ENCODE data around the gene RAVER1. TPM values are rescaled to one million over a fixed set of nuclear protein-coding genes. Genes with fewer than 3 reads are reported as not detected.

Gene RAVER1
- total and polyA plus RNA-seq, 2 experiments from 2014 or later = 23.0 to 29.2 TPM

GRCh38 chr19:10271543-10272086, 61.7 kb downstream of the RAVER1 start:
- DNase-seq = peak; percentile 58
- TF ChIP-seq EZH2phosphoT487 (IDR thresholded peaks at IDR 0.05; ENCODE audit: insufficient read depth, low read depth) = no peak
- Histone ChIP-seq H4K20me1 (ENCODE audit: insufficient read depth) (no peaks in the 10 kb centered on the region), H3K9me2 (ENCODE audit: insufficient read depth) (no peaks in the 10 kb centered on the region), H3K4me3 (peak overlapping the region; percentile 58), H3K79me2 (ENCODE audit: insufficient read depth) (no peaks in the 10 kb centered on the region), H3K4me1 (ENCODE audit: insufficient read depth) (no peaks in the 10 kb centered on the region), H3F3A (ENCODE audit: insufficient read depth) (no peaks in the 10 kb centered on the region), H3K9me3 (ENCODE audit: low read depth) (no peaks in the 10 kb centered on the region), H3K9ac (peak overlapping the region; percentile 73), H3K4me2 (ENCODE audit: unreplicated experiment) (peak overlapping the region; percentile 69), H3K36me3 (ENCODE audit: low read depth) (no peaks in the 10 kb centered on the region), H3K27ac (no peak overlapping the region), H3K27me3 (replicated peaks; ENCODE audit: insufficient read depth) (no peaks in the 10 kb centered on the region), H2AFZ (peak overlapping the region; percentile 5; the same call in 1 of the 2 replicates)
- in situ Hi-C loops (cut with MboI) = loop anchor here (5.0 kb wide), 1 partner anchor 116 kb away; no protein-coding TSS in a partner anchor
- WGBS, 2 experiments (ENCODE audit: low coverage in 1 of 2, low lambda C conversion rate in 2 of 2, missing lambda C conversion rate in 2 of 2) = 39 to 41% methylated on average over 12 of the region's 12 CpGs

- no peaks in the 10 kb centered on the region for H3F3A ChIP-seq (ENCODE audit: insufficient read depth)
- peak within 1 kb of the TSS; percentile 8 for H3K27ac ChIP-seq
- H4K20me1 ChIP-seq (ENCODE audit: insufficient read depth) = no peaks in the 10 kb centered on the region
- H3K36me3 ChIP-seq (ENCODE audit: low read depth) = no peaks in the 10 kb centered on the region
- TF ChIP-seq EZH2phosphoT487 (IDR thresholded peaks at IDR 0.05; ENCODE audit: insufficient read depth, low read depth) (no peak), EZH2 (IDR thresholded peaks at IDR 0.05; ENCODE audit: insufficient read depth, poor library complexity, severe bottlenecking) (no peak)
- in situ Hi-C loops (cut with MboI) = loop anchor here (5.0 kb wide), 1 partner anchor 116 kb away; no protein-coding TSS in a partner anchor
- peak within 1 kb of the TSS; percentile 69 for H3K4me2 ChIP-seq (ENCODE audit: unreplicated experiment)
- peak within 1 kb of the TSS; percentile 58 for H3K4me3 ChIP-seq
- H3K9me2 ChIP-seq (ENCODE audit: insufficient read depth) = no peaks in the 10 kb centered on the region
- H3K79me2 ChIP-seq (ENCODE audit: insufficient read depth) = no peaks in the 10 kb centered on the region
- H3K27me3 ChIP-seq (replicated peaks; ENCODE audit: insufficient read depth) = no peaks in the 10 kb centered on the region
- H2AFZ ChIP-seq = peak within 1 kb of the TSS; percentile 79
- 4 to 5% methylated on average over 51 of the region's 51 CpGs for WGBS, 2 experiments (ENCODE audit: low coverage in 1 of 2, low lambda C conversion rate in 2 of 2, missing lambda C conversion rate in 2 of 2)
- H3K4me1 ChIP-seq (ENCODE audit: insufficient read depth) = no peaks in the 10 kb centered on the region
- peak within 1 kb of the TSS; percentile 73 for H3K9ac ChIP-seq
- H3K9me3 ChIP-seq (ENCODE audit: low read depth) = no peaks in the 10 kb centered on the region
- DNase-seq = peak; percentile 78
Observed at GRCh38 chr19:10270616-10271394, 62.5 kb downstream of the RAVER1 start, which contains the start of gene ICAM1. TSS of gene ICAM1 (plus strand) at chr19:10271120. CDS start at chr19:10271160, 40 bp downstream.

- no peaks in the 10 kb centered on the region for H3K36me3 ChIP-seq (ENCODE audit: low read depth)
- peak; percentile 74 for DNase-seq
- WGBS, 2 experiments (ENCODE audit: low coverage in 1 of 2, low lambda C conversion rate in 2 of 2, missing lambda C conversion rate in 2 of 2) = 5 to 7% methylated on average over 28 to 37 of the region's 37 CpGs
- H3K4me2 ChIP-seq (ENCODE audit: unreplicated experiment) = peak overlapping the region; percentile 69
- H4K20me1 ChIP-seq (ENCODE audit: insufficient read depth) = no peaks in the 10 kb centered on the region
- H3K4me1 ChIP-seq (ENCODE audit: insufficient read depth) = no peaks in the 10 kb centered on the region
- TF ChIP-seq EZH2 (IDR thresholded peaks at IDR 0.05; ENCODE audit: insufficient read depth, poor library complexity, severe bottlenecking) (no peak), EZH2phosphoT487 (IDR thresholded peaks at IDR 0.05; ENCODE audit: insufficient read depth, low read depth) (no peak)
- no peaks in the 10 kb centered on the region for H3K27me3 ChIP-seq (replicated peaks; ENCODE audit: insufficient read depth)
- H3K9me2 ChIP-seq (ENCODE audit: insufficient read depth) = no peaks in the 10 kb centered on the region
- no peaks in the 10 kb centered on the region for H3F3A ChIP-seq (ENCODE audit: insufficient read depth)
- peak overlapping the region; percentile 8; the same call in 1 of the 2 replicates for H3K27ac ChIP-seq
- peak overlapping the region; percentile 58 for H3K4me3 ChIP-seq
- no peaks in the 10 kb centered on the region for H3K9me3 ChIP-seq (ENCODE audit: low read depth)
- H3K79me2 ChIP-seq (ENCODE audit: insufficient read depth) = no peaks in the 10 kb centered on the region
- peak overlapping the region; percentile 73 for H3K9ac ChIP-seq
- peak overlapping the region; percentile 79 for H2AFZ ChIP-seq
- in situ Hi-C loops (cut with MboI) = loop anchor here (5.0 kb wide), 1 partner anchor 117 kb away; no protein-coding TSS in a partner anchor
Observed at GRCh38 chr19:10270180-10270615, 63.1 kb downstream of the RAVER1 start.

- Histone ChIP-seq H3K36me3 (ENCODE audit: low read depth) (no peaks in the 10 kb centered on the region), H3K4me1 (ENCODE audit: insufficient read depth) (no peaks in the 10 kb centered on the region), H3K4me2 (ENCODE audit: unreplicated experiment) (peak overlapping the region; percentile 69), H3K79me2 (ENCODE audit: insufficient read depth) (no peaks in the 10 kb centered on the region), H3K9ac (peak overlapping the region; percentile 73), H4K20me1 (ENCODE audit: insufficient read depth) (no peaks in the 10 kb centered on the region), H3F3A (ENCODE audit: insufficient read depth) (no peaks in the 10 kb centered on the region), H3K27ac (no peak overlapping the region), H2AFZ (peak overlapping the region; percentile 79), H3K4me3 (peak overlapping the region; percentile 58), H3K9me2 (ENCODE audit: insufficient read depth) (no peaks in the 10 kb centered on the region), H3K9me3 (ENCODE audit: low read depth) (no peaks in the 10 kb centered on the region), H3K27me3 (replicated peaks; ENCODE audit: insufficient read depth) (no peaks in the 10 kb centered on the region)
- WGBS, 2 experiments (ENCODE audit: low coverage in 1 of 2, low lambda C conversion rate in 2 of 2, missing lambda C conversion rate in 2 of 2) = 4 to 5% methylated on average over 58 to 59 of the region's 59 CpGs
- TF ChIP-seq EZH2phosphoT487 (IDR thresholded peaks at IDR 0.05; ENCODE audit: insufficient read depth, low read depth) (no peak), EZH2 (IDR thresholded peaks at IDR 0.05; ENCODE audit: insufficient read depth, poor library complexity, severe bottlenecking) (no peak)
- peak; percentile 87 for DNase-seq
- in situ Hi-C loops (cut with MboI) = loop anchor here (5.0 kb wide), 1 partner anchor 118 kb away; no protein-coding TSS in a partner anchor
Observed at GRCh38 chr19:10269333-10270179, 63.8 kb downstream of the RAVER1 start.
